SK-N-SH (cell line): ENCODE results near the gene CTCFL. TPM values are rescaled to one million over a fixed set of nuclear protein-coding genes. Genes with fewer than 3 reads are reported as not detected.

Experiments
- CTCF ChIA-PET: fragments of 300-600, 350-600 bp; formaldehyde crosslinking; extraction: SDS; loops from one replicate; lab custom pipeline; 2021; lab: Yijun Ruan, JAX
- POLR2A ChIA-PET: fragments of 350-600 bp; sonication (Branson Sonifier 250); formaldehyde crosslinking; extraction: SDS; loops from one replicate; lab custom pipeline; 2020; ENCODE audit warnings: antibody characterized with exemption, inconsistent platforms; lab: Yijun Ruan, JAX
- DNase-seq: peaks from one replicate; pipeline ENCODE4 v3.0.0; 2012
- H2AFZ ChIP-seq: fragments of 200-600 bp; sonication (generic); 2 replicates; pipeline ENCODE4 v1.8.1; 2016; ENCODE audit warnings: antibody characterized with exemption, mild to moderate bottlenecking, low read depth
- H3F3A ChIP-seq: fragments of 200-600 bp; sonication (generic); replicated peaks from 2 replicates; pipeline ENCODE3; 2016; ENCODE audit warnings: antibody characterized with exemption, mild to moderate bottlenecking; ENCODE audit not compliant: insufficient read depth
- H3K27ac ChIP-seq, 2 experiments: fragments of 200-500 bp in 1 of 2; fragments of 200-600 bp in 1 of 2; sonication (Bioruptor generic) in 1 of 2; sonication (generic), shearing (Covaris generic) in 1 of 2; 2 replicates each; pipeline versions ENCODE4 v1.5.1 to v1.6.1; 2014 to 2016; ENCODE audit warnings: low read depth in 2 of 2, inconsistent platforms in 1 of 2, low read length in 1 of 2, mild to moderate bottlenecking in 1 of 2, mixed read lengths in 1 of 2
- H3K27me3 ChIP-seq: fragments of 200-600 bp; sonication (generic), shearing (Covaris generic); 2 replicates; pipeline ENCODE4 v1.6.1; 2016; ENCODE audit warnings: mixed run types; ENCODE audit not compliant: insufficient read depth
- H3K36me3 ChIP-seq, 2 experiments: fragments of 200-500 bp in 1 of 2; fragments of 200-600 bp in 1 of 2; sonication (Bioruptor generic) in 1 of 2; sonication (generic) in 1 of 2; replicated peaks in 1 of 2; 2 replicates each; pipeline versions ENCODE3 to v1.5.1; 2014 to 2016; ENCODE audit warnings: low read length in 1 of 2, mild to moderate bottlenecking in 1 of 2; ENCODE audit not compliant: insufficient read depth in 2 of 2, control insufficient read depth in 1 of 2
- H3K4me1 ChIP-seq, 2 experiments: fragments of 200-500 bp in 1 of 2; fragments of 200-600 bp in 1 of 2; sonication (Bioruptor generic) in 1 of 2; sonication (generic), shearing (Covaris generic) in 1 of 2; 2 replicates each; pipeline versions ENCODE4 v1.5.1 to v1.6.1; 2014 to 2016; ENCODE audit warnings: low read depth in 1 of 2, low read length in 1 of 2, mixed run types in 1 of 2; ENCODE audit not compliant: insufficient read depth in 2 of 2, control insufficient read depth in 1 of 2
- H3K4me2 ChIP-seq: fragments of 200-600 bp; sonication (generic), shearing (Covaris generic); 2 replicates; pipeline ENCODE4 v1.6.1; 2017; ENCODE audit warnings: mixed run types
- H3K4me3 ChIP-seq, 2 experiments: fragments of 200-500 bp in 1 of 2; fragments of 200-600 bp in 1 of 2; sonication (Bioruptor generic) in 1 of 2; sonication (generic), shearing (Covaris generic) in 1 of 2; 2 replicates each; pipeline versions ENCODE4 v1.5.1 to v1.8.1; 2014 to 2016; ENCODE audit warnings: low read depth in 2 of 2, inconsistent platforms in 1 of 2, low read length in 1 of 2, mild to moderate bottlenecking in 1 of 2, mixed read lengths in 1 of 2, moderate library complexity in 1 of 2
- H3K79me2 ChIP-seq: fragments of 200-600 bp; sonication (generic); 2 replicates; pipeline ENCODE4 v1.8.1; 2017; ENCODE audit warnings: mild to moderate bottlenecking; ENCODE audit not compliant: insufficient read depth
- H3K9ac ChIP-seq: fragments of 200-600 bp; sonication (generic); 2 replicates; pipeline ENCODE4 v1.6.1; 2017; ENCODE audit warnings: mixed run types
- H3K9me2 ChIP-seq: fragments of 200-600 bp; sonication (generic); 2 replicates; pipeline ENCODE4 v1.6.1; 2017; ENCODE audit warnings: mixed run types
- H3K9me3 ChIP-seq: fragments of 200-600 bp; sonication (generic); 2 replicates; pipeline ENCODE4 v1.6.1; 2017; ENCODE audit warnings: mixed run types, mild to moderate bottlenecking, moderate library complexity
- H4K20me1 ChIP-seq: fragments of 200-600 bp; sonication (generic); 2 replicates; pipeline ENCODE4 v1.6.1; 2017; ENCODE audit warnings: mild to moderate bottlenecking, mixed run types; ENCODE audit not compliant: insufficient read depth
- CHD2 ChIP-seq: fragments of 150-350 bp; IDR thresholded peaks from 2 replicates; pipeline ENCODE4 v1.6.1; 2018; ENCODE audit warnings: low read length; ENCODE audit not compliant: partially characterized antibody
- EZH2phosphoT487 ChIP-seq: fragments of 200-600 bp; sonication (generic); IDR thresholded peaks from 2 replicates; pipeline ENCODE4 v1.6.1; 2017; ENCODE audit warnings: low read depth, mixed run types, mild to moderate bottlenecking, antibody characterized with exemption, moderate library complexity, borderline replicate concordance
- GABPA ChIP-seq: IDR thresholded peaks from 2 replicates; pipeline ENCODE4 v1.4.0; 2012; ENCODE audit warnings: low read depth, mild to moderate bottlenecking
- MEF2A ChIP-seq: IDR thresholded peaks from 2 replicates; pipeline ENCODE4 v1.4.0; 2012; ENCODE audit warnings: low read depth, borderline replicate concordance
- NRF1 ChIP-seq: IDR thresholded peaks from 2 replicates; pipeline ENCODE4 v1.6.1; 2012; ENCODE audit warnings: low read depth, mild to moderate bottlenecking, low read length
- POLR2AphosphoS5 ChIP-seq: IDR thresholded peaks from 2 replicates; pipeline ENCODE4 v1.6.1; 2012; ENCODE audit warnings: low read depth, low read length
- REST ChIP-seq: IDR thresholded peaks from 2 replicates; pipeline ENCODE4 v1.6.1; 2012; ENCODE audit warnings: mild to moderate bottlenecking, low read depth, low read length, moderate library complexity
- RFX5 ChIP-seq: IDR thresholded peaks from 2 replicates; pipeline ENCODE4 v1.6.1; 2012; ENCODE audit warnings: mild to moderate bottlenecking, improper control_type of control experiment, low read length
- SMC3 ChIP-seq: IDR thresholded peaks from 2 replicates; pipeline ENCODE4 v1.6.1; 2012; ENCODE audit warnings: low read depth, low read length, improper control_type of control experiment
- TEAD4 ChIP-seq: IDR thresholded peaks from 2 replicates; pipeline ENCODE4 v1.4.0; 2012; ENCODE audit warnings: mild to moderate bottlenecking, borderline replicate concordance; ENCODE audit not compliant: insufficient read depth
- USF2 ChIP-seq: fragments of 150-350 bp; IDR thresholded peaks from 2 replicates; pipeline ENCODE4 v1.6.1; 2017; ENCODE audit warnings: antibody characterized with exemption, low read length, low read depth, borderline replicate concordance
- YY1 ChIP-seq: IDR thresholded peaks from 2 replicates; pipeline ENCODE4 v1.4.0; 2012; ENCODE audit warnings: low read depth, mild to moderate bottlenecking
- WGBS: methylation state at CpG from one replicate; pipeline ENCODE4 v1.1.6; 2017; ENCODE audit warnings: low lambda C conversion rate; 5-methylcytosine and 5-hydroxymethylcytosine counted together
- polyA plus RNA-seq, 3 experiments: library from polyadenylated mRNA; depleted of rRNA; stranded (reverse); fragments of >200 nt; gene quantifications; 2 replicates each; pipeline ENCODE4 v1.2.3, GENCODE V29; 2012
- TF ChIP-seq, protein P1 (sequence below): fragments of 200-600 bp; sonication (generic); IDR thresholded peaks from 2 replicates; pipeline ENCODE4 v1.6.1; 2017; ENCODE audit warnings: antibody characterized with exemption, mild to moderate bottlenecking, moderate library complexity
- TF ChIP-seq, protein P2 (sequence below): IDR thresholded peaks from 2 replicates; pipeline ENCODE4; 2012

The CTCFL gene
- polyA plus RNA-seq, 1 of the 3 experiments (the other 2 are of a cell fraction) = not detected

DNA sequence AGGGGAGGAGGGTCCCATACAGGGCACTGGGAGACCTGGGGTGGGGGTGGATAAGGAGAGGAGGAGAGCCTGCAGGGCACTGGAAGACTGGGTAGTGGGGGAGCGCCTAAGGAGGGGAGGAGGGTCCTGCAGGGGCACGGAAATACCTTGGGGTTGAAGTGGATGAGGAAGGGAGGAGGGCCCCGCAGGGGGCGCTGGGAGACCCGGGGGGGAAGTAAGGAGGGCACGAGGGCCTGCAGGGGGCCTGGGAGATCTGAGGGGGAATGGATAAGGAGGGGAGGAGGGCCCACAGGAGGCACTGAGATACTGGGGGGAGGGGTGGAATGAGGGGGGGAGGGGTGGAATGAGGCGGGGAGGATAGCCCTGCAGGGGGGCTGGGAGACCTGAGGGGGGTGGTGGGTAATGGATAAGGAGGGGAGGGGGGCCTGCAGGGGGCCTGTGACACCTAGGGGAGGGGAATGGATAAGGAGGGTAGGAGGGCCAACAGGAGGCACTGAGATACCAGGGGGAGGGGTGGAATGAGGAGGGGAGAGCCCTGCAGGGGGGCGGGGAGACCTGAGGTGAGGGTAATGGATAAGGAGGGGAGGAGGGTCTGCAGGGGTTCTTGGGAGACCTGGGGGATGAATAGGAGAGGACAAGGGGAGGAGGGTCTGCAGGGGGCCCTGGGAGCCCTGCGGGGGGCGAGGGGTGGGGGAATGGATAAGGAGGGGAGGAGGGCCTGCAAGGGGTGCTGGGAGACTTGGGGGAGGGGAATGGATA lies 567 bp upstream of the CTCFL start:
- Histone ChIP-seq H4K20me1 (no peaks in the 10 kb centered on the region), H3K4me2 (no peak overlapping the region), H3K4me1 (peaks cover 0 to 2% of the 10 kb centered on the region in 2 experiments; a peak in 1 of 4 replicates), H2AFZ (no peak overlapping the region), H3K9me3 (no peaks in the 10 kb centered on the region), H3K9ac (no peak overlapping the region), H3K27me3 (no peaks in the 10 kb centered on the region), H3K36me3 (no peaks in the 10 kb centered on the region), H3K4me3 (no peak overlapping the region), H3F3A (no peaks in the 10 kb centered on the region), H3K9me2 (no peaks in the 10 kb centered on the region), H3K79me2 (no peaks in the 10 kb centered on the region), H3K27ac (no peak overlapping the region)
- DNase-seq = peak; percentile 29
- ChIA-PET CTCF (no interaction called here), POLR2A (no interaction called here)
- TF ChIP-seq RFX5 (no peak), MEF2A (no peak), REST (no peak), USF2 (no peak), SMC3 (no peak)
- TF ChIP-seq, protein P1, sequence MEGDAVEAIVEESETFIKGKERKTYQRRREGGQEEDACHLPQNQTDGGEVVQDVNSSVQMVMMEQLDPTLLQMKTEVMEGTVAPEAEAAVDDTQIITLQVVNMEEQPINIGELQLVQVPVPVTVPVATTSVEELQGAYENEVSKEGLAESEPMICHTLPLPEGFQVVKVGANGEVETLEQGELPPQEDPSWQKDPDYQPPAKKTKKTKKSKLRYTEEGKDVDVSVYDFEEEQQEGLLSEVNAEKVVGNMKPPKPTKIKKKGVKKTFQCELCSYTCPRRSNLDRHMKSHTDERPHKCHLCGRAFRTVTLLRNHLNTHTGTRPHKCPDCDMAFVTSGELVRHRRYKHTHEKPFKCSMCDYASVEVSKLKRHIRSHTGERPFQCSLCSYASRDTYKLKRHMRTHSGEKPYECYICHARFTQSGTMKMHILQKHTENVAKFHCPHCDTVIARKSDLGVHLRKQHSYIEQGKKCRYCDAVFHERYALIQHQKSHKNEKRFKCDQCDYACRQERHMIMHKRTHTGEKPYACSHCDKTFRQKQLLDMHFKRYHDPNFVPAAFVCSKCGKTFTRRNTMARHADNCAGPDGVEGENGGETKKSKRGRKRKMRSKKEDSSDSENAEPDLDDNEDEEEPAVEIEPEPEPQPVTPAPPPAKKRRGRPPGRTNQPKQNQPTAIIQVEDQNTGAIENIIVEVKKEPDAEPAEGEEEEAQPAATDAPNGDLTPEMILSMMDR = no peak
- WGBS = 67% methylated on average over 10 of the region's 10 CpGs

GRCh38 chr20:57523782-57524181 lies 1.2 kb downstream of the CTCFL start:
- no peaks in the 10 kb centered on the region for H3K9me3 ChIP-seq
- H3K9ac ChIP-seq = no peak overlapping the region
- no peak overlapping the region for H3K4me2 ChIP-seq
- no peaks in the 10 kb centered on the region for H3K79me2 ChIP-seq
- no peaks in the 10 kb centered on the region for H3F3A ChIP-seq
- H2AFZ ChIP-seq = no peak overlapping the region
- H3K4me1 ChIP-seq = peaks cover 0 to 2% of the 10 kb centered on the region in 2 experiments; a peak in 1 of 4 replicates
- no peaks in the 10 kb centered on the region for H3K9me2 ChIP-seq
- H3K4me3 ChIP-seq = no peak overlapping the region
- CTCF ChIA-PET = interaction anchor here (1.0 to 20.9 kb wide), 6 partner anchors 9 to 177 kb away, joined by 3 to 403 read pairs (median 4); no protein-coding TSS in a partner anchor
- H3K27me3 ChIP-seq = no peaks in the 10 kb centered on the region
- H4K20me1 ChIP-seq = no peaks in the 10 kb centered on the region
- POLR2A ChIA-PET = no interaction called here
- no peak overlapping the region for H3K27ac ChIP-seq
- DNase-seq = no peak
- H3K36me3 ChIP-seq = no peaks in the 10 kb centered on the region
- 84% methylated on average over 8 of the region's 11 CpGs for WGBS
- no peak for TF ChIP-seq CHD2
- TF ChIP-seq MEF2A = no peak
- TF ChIP-seq POLR2AphosphoS5 = no peak
- TF ChIP-seq NRF1 = no peak
- no peak for TF ChIP-seq EZH2phosphoT487
- no peak for TF ChIP-seq RFX5
- no peak for TF ChIP-seq GABPA
- TF ChIP-seq, protein P2, sequence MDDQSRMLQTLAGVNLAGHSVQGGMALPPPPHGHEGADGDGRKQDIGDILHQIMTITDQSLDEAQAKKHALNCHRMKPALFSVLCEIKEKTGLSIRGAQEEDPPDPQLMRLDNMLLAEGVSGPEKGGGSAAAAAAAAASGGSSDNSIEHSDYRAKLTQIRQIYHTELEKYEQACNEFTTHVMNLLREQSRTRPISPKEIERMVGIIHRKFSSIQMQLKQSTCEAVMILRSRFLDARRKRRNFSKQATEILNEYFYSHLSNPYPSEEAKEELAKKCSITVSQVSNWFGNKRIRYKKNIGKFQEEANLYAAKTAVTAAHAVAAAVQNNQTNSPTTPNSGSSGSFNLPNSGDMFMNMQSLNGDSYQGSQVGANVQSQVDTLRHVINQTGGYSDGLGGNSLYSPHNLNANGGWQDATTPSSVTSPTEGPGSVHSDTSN = no peak
- TF ChIP-seq YY1 = no peak
- no peak for TF ChIP-seq REST
- no peak for TF ChIP-seq TEAD4
